EH (cell line): Measurements from ENCODE around the gene AKAP3.
A peak's percentile ranks its signal among the peaks of the same experiment; 100 is the strongest.

Source experiments
- DNase-seq: peaks from one replicate; pipeline ENCODE4 v3.0.0-alpha.2; 2015; ENCODE audit warnings: low read depth

Gene AKAP3

DNA sequence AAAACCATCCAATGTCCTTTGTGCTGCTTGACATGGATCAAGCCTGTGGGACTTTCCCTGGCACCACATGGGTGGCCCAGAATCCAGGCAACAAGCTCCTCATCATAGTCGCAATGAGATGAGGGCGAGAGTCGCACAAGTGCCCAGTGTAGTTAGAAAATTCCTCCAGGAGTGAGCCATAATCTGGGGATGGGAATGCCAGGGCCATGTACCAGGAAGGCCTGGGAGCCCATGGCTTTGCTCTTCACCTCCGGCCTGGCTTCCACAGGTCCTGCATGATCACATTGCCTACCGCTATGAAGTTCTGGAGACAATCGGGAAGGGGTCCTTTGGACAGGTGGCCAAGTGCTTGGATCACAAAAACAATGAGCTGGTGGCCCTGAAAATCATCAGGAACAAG, 53.0 kb downstream of the AKAP3 start:
- DNase-seq = no peak

DNA sequence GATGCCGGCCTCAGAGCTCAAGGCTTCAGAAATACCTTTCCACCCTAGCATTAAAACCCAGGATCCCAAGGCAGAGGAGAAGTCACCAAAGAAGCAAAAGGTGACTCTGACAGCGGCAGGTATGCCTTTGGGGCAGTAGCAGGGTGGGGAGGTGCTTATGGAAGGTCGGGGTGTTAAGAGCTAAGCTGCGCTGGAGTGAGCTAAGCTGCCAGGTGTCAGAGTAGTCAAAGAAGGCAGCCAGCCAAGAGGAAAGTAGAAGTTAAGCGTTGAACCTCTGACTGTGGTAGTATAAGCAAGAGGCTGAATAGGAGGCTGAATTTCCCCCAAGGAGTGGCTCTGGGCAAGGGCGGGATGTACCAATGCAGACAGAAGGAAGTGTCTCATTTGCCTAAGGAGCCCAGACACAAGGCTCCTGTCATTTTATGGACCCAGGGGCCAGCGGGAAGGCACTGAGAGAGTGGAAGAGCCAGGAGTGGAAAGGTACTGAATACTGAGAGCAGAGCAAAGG, 57.6 kb downstream of the AKAP3 start:
- DNase-seq = no peak

- peak; percentile 35 for DNase-seq
Observed at GRCh38 chr12:4589941-4590340, 58.9 kb downstream of the AKAP3 start.

GRCh38 chr12:4588916-4589315, 59.9 kb downstream of the AKAP3 start:
- no peak for DNase-seq

- no peak for DNase-seq
Observed at GRCh38 chr12:4587108-4587507, 61.7 kb downstream of the AKAP3 start.

DNA sequence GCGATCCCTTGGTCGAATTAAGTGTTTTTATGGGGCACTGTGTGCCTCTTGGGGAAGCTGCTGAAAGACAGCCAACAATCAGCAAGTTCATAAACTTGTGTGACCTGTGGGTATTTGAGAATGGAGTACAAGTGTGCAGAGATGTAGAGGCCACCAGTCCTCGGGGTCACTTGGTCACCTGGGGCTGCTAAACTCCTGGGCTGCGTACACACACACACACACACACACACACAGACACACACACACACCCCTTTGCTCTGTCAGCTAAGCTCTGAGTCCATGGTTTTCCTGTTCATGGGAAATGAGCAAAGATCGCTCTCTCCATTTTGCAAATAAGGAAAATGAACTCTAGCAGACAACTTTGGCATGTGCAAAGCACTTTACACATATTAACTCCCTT, 62.4 kb downstream of the AKAP3 start:
- no peak for DNase-seq

GRCh38 chr12:4584896-4585295, 64.0 kb downstream of the AKAP3 start:
- no peak for DNase-seq

GRCh38 chr12:4584281-4584680, 64.6 kb downstream of the AKAP3 start:
- no peak for DNase-seq

DNA sequence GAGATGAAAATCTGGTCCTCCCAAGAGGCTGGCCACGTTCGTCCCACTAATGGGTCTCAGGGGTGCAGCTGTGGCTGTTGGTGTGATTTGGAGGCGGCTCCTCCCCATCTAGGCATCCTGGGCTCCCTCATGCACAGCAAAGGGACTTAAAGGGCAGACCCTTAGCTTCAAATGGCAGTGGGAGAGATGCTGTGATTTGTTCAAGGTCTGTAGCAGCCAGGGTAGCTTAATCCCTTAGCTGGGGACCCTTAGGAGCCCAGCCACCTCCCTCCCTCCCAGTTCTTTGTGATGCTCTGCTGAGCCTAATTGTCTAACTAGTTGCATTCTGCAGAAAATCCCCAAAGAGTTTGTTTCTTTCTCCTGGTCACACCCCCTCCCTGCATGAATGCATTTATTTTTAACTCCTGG, 68.6 kb downstream of the AKAP3 start:
- DNase-seq = no peak

DNA sequence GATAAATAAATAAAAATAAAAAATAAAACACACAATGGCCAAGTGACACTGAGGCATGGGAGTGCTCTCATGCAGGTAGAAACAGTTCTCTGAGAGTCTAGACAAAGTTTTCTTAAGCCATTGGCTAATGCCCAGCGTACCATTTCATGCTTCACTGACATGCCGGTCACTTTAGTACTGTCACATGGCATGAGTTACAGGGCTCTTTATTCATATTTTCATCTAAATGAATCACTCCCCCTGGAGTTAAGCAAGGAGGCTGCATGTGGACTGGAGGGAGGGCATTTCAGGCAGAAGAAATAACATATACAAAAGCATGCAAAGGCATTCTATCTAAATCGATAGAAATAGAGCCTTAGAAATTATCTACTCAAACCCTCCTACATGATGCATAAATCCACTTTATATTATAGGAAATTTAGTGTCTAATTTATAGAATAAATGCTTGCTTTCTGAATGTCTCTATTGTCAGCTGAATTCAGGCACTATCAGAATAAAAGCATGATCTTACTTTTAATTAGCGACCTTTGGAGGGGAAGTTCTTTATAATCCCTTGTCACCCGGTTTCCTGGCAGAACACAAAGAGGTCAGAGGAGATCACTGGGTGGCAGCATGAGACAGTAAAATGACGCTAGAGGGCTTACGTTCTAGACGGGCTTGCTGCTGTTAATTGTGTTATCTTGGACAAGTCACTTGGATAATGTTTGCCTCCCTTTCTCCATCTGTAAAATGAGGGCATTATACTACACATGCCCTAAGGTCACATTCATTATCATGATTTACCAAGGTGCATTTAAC, 69.3 kb downstream of the AKAP3 start:
- peak; percentile 24 for DNase-seq

DNA sequence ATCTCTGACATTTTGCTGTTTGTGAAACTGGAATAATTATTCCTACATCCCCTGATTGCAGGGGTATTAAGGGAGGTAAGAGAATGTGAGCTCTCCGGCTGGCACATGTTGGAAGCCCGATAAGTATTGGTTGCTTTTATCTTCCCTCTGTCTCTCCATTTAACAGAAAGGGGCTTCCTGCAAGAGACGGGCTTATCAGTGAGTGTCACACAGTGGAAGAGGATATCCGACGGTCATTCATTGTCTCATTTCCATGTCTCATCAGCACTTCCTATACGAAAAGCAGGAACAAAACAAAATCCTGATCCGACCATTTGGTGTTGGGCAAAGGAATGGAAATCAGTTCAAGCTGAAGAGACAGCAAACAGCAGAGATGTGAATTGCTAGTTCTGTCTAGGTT, 76.2 kb downstream of the AKAP3 start:
- no peak for DNase-seq

DNA sequence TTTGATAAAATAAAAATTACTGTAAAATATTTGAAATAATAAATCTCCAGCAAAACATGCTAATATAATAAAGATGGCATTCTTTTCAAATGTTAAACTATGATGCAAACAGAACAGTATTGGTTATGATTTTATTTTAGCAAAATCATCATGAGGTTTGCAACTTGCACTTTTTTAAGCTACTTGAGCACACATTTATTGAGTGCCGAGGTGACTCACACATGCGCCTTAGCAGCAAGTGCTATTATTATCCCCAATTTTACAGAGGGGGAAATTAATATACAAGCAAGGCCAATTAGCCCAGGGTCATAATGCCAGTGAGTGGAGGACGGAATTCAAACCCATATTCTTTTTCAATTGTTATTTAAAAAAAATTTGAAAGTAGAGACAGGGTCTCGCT, 79.6 kb downstream of the AKAP3 start:
- no peak for DNase-seq

- DNase-seq = no peak
Observed at GRCh38 chr12:4567073-4567881, 81.6 kb downstream of the AKAP3 start.

DNA sequence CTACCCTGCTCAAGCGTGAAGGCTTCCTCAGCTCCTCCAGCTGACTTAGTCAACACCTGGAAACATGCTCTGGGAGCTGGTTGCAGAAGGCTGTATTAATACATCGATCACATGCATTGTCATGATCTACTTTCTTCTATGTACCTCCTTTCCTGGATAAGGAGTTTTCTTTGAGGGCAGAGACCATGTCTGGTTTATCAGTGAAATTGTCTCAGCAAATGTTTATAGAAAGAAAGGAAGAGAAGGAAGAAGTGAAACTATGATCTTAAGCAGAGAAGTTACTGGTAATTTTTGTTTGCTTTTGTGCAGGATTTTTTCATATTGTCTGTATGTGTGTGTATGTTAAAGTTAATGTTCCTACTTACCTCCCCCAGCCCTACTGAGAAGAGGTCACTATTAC, 82.4 kb downstream of the AKAP3 start:
- DNase-seq = no peak
